EH (cell line): ENCODE data around the gene NAP1L5.

Experiments
- DNase-seq: peaks from one replicate; pipeline ENCODE4 v3.0.0-alpha.2; 2015; ENCODE audit warnings: low read depth

NAP1L5 gene

DNA sequence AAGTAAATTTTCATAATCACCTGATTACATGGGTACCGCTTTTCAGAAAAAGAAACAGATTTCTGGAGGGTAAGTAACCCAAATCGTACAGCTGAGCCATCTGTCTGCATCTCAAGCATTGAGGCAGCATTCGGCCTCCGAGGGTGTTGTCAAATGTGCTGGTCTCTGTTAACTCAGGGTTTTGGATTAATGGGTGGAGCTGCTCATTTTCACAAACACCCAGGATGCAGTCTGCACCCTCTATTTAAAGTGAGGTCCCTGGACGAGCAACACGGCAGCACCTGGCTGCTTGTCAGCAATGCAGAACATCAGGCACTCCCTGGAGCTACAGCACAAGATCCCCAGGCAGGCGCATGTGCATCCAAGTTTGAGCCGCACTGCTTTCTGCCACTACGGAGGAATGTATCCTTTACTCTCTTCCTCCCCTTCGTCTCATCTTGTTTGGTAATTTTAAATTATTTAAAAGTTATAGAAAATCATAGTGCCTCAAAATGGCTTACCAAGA, 24.7 kb upstream of the NAP1L5 start:
- no peak for DNase-seq

DNA sequence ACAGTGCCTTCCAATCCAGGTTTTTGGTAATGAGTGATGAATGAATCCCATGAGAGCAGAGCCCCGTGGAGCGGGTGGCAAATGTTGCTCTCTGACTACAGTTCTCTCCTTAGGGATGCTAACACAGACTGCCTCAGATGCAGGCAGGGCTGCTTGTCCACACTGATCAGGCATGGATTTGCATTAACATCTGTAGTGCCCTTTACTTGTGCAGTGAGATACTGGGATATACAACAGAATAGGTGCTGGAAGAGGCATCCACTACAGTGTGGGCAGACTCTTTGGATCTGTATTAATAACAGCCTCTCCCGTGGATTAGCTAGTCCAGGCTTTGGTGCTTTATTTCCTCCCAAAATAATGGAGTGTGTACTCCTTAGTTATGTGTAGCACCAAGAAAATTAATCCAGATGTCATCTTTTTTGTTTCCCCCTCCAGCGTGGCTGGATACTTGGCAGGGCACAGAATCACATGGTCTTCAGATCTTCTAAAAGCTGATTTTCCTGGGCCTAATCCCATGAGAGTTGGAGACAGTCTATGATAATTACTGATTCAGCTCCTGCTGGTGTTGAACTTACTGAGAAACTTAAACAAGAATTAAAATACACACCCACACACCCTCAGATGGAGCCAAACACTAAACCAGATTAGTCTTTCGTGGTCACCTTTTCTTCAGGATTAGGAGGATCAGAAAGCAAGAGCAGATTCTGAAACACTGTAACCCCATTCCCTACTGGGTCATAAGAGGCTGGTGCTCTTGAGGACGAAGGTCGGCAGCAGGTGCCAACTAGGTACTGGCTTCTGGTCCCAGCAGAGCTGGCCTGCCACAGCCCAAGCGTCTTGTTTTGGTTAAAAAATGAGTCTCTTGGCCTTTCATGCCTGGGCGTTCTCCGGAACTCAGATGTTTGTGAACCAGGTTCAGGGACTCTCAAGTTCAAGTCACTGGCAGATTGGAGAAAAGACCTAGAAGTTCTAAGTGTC, 23.1 kb upstream of the NAP1L5 start:
- no peak for DNase-seq

DNA sequence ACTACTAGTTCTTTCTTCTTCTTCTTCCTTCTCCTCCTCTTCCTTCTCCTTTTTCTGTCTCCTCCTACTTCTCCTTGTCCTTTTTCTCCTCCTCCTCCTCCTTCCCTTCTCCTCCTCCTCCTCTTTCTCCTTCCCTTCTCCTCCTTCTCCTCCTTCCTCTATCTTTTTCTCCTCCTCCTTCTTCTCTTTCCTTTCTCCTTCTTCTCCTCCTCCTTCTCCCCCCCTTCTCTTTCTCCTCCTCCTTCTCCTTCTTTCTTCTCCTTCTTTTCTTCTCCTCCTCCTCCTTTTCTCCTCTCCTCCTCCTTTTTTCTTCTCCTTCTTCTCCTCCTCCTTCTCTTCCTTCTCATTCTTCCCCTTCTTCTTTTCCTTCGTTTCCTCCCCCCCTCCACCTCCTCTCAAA, 21.8 kb upstream of the NAP1L5 start:
- no peak for DNase-seq

DNA sequence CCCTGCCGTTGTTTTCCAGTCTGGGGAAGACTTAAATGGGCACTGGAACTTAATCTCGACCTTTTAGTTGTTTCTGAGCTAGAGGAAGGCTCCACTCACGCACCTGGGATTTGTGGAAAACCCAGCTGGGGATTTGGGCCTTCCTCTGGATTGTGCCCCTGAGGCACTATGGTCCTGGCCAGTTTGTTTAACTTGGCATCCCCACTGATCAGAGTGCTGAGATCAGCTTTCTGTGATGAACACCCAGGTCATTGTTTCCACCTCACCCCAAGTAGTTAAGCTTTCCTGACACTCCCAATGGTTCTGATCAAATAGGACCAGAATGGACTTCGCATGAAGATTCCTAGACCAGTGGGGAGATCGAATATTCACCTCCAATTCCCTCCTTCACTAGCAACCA, 20.5 kb upstream of the NAP1L5 start:
- DNase-seq: no peak

DNA sequence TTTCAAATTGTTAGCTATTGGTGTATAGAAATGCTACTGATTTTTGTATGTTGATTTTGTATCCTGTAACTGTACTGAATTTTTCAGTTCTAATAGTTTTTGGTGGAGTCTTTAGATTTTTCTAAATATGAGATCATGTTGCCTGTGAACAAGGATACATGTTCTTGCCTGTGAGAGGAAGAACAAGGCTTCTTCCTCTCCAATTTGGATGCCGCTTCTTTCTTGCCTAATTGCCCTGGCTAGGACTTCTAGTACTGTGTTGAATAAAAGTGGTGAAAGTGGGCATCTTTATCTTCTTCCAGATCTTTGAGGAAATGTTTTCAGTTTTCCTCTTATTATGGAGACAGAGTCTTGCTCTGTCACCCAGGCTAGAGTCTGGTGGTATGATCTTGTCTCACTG, 16.2 kb upstream of the NAP1L5 start:
- DNase-seq: no peak

DNA sequence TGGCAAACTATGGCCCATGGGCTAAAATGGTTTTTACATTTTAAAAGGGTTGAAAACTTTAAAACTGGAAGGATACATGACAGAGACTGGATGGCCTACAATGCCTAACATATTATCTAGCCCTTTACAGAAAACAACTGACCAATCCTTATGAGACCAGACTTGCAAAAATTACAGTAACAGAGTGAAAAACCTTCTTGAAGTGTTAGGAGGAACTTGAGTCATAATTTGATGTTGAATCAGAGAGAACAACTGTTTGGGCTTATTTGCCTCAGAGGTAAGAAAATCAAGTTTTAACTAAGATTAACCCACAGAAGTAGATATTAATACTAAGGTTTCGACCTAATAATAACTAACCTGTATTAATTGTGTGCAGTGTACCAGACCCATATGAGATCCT, 12.4 kb upstream of the NAP1L5 start:
- DNase-seq: no peak

DNA sequence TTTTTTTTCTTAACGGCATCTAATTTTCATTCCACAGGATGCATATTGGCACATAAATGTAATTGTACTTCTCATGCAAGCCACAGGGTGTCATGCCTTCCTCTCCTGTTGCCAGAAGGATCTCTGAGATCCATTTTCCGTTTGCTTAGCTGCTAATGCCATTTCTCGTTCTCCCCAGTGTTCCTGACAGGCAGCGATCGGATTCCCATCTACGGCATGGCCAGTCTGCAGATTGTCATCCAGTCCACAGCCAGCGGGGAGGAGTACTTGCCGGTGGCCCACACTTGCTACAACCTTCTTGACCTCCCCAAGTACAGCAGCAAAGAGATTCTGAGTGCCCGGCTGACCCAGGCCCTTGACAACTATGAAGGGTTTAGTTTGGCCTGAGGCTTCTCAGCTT, 8.9 kb upstream of the NAP1L5 start:
- peak; percentile 74 for DNase-seq

DNA sequence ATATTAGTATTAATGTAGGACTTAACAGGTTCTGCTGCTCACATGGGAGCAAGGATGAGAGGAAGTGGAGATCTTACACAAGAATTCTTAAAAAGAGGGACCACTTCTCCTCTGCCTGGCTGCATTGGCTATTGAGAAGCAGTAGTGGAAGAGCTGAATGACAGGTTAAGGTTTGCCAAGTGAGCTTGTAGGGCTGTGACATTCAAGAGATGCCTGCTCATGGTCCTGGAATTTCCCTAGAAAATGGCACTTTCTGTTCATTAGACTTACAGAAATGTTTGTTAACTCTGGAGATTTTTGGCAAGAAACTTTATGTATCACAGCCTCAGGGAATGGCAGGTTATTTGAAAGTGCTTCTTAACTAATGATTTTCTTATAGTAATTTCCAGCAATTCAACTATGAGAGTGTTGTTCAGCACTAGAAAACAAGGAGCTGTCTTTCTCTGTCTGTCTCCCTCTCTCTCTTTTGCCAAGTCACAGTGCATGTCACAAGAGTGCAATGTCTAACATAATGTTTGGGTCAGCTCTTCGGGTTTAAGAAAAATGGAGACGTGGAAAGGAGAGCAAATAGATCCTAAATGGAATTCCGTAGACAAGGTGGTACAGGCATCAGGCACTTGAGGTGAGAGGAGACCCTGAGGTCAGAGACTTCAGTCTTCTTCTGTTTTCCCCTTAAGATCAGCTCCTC, 8.3 kb upstream of the NAP1L5 start:
- DNase-seq: peak; percentile 84

DNA sequence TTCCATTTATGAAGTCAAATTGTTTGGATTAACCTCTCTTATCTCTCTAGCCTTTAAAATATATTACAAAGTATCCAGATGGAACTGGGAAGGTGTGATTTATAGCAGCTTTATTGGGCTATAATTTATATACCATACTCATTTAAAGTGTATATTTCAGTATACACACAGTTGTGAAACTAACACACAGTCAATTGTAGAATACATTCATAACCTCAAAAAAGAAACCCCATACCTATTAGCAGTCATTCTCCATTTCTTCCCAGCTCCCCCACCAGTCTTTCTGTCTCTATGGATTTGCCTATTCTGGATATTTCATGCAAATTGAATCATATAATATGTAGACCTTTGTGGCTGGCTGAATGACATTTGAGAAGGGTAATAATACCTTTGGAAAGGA, 7.6 kb upstream of the NAP1L5 start:
- no peak for DNase-seq

DNA sequence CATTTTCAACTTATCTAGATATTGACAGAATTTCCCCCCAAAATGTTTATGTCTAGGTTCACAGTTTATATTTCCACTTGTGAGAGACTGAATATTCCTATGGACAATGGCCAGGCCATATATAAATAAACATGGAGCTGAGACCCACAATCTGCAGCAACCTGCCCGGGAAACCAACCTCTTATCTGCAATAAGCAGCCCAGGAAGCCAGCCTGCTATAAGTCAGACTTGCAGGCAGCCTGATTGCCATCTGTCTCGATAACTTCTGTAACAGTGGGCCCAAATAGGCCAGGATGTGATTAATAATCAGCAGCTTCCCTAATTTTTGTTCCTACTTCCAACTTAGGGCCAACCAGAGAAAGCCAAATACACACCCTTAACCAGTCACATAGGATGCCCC, 5.2 kb upstream of the NAP1L5 start:
- no peak for DNase-seq

DNA sequence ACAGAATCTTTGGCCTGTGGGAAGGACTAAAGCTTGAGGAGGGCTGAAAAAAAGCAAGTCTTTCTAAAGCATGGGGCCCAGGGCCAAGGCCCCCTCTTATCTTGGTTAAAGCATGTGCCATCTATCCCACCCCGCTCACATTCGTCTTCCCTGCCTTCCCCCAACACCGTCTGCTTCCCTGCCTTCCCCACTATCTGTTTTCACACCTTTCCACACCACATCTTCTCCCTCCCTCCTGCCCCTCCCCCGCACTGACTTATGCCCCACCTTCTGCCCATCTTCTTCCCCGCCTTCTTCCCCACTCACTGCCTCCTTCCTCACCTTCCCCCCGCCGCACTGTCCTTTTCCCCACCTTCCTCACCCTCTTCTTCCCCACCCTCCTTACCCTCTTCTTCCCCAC, 890 bp upstream of the NAP1L5 start:
- DNase-seq: no peak

DNA sequence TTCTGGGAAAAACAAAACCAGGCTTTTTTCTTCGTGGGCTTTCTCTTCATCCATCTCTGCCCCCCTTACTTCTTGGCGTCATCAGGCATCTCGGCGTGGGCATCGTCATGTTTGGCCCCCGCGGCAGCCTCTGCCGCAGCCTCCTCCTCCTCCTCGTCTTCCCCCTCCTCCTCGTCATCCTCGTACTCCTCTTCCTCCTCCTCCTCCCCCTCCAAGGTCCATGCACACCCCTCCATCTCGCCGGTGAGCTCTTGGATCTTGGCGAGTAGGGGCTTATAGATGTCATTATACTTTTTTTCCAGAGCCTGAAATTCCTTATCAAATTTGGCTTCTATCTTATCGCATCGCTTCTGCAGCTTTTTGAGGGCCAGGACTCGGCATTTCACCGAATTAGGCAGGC, 488 bp downstream of the NAP1L5 start:
- peak; percentile 45 for DNase-seq

DNA sequence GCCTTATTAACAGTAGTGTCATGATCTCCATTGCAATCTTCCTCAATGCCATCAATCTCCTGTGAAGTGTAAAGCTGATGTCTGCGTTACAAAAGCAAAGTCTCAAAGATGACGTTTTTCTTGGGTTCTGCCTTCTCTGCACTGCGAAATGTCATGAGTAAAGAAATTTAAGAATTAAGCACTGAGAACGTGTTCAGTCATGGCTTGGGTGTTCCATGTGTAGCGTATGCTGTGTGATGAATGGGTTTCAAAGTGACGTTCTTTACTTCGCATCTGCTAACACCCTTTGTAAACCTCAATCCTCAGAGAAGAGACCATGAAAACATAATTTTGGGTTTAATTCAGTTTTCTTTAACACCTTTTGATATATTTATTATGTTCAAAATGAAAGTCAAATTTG, 999 bp downstream of the NAP1L5 start:
- DNase-seq: no peak

DNA sequence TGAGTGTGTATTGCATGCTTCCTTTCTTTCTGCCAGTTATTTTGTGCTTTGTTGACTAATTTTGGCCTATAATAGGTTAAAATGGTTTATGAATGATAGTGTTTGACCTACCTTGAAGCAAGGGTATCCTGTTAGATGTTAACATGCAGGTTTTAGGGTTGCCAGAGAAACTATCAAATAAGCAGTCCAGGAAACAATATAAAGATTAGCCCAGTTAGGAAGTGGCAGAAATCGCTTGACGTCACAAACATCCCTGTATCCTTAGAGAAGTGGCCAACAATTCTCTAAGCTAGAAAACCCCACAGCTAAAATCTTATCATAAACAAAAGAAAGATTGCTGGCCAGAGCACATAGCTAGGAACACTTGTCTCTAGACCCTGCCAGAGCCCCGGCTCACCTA, 3.8 kb downstream of the NAP1L5 start:
- DNase-seq: no peak

DNA sequence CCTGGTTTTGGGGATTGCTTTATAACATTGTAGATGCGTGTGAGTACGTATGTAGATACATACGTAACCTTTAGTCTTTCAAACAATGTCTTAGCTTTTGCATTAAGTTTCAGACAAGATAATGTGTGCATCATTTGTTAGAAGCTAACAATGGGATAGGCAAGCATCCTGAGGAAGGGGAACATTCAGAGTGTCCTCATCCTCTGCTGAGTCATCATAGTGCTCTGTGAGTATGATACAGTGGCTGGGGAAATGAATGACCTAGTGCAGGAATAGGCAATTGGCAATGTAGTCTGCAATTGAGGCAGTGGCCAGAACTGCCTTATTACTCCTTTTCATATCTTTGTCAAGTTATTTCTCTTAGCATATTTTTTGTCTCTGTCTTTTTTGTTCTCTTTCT, 7.3 kb downstream of the NAP1L5 start:
- DNase-seq: peak; percentile 61

DNA sequence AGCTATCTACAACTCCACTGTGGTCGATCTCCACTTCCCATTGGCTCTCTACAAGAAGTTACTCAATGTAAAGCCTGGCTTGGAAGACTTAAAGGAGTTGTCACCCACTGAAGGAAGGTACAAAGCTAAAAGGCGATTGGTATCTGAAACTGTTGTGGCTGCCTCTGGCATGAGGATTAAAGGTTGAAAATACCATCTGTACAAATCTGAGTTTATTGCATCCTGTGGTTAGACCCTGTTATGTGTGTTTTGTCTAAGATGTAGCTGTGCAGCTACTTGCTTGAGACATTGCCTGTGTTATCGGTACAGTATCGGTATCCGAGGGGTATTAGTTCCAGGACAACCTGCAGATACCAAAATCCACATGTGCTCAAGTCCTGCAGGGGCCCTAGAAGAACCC, 16.4 kb downstream of the NAP1L5 start:
- no peak for DNase-seq

DNA sequence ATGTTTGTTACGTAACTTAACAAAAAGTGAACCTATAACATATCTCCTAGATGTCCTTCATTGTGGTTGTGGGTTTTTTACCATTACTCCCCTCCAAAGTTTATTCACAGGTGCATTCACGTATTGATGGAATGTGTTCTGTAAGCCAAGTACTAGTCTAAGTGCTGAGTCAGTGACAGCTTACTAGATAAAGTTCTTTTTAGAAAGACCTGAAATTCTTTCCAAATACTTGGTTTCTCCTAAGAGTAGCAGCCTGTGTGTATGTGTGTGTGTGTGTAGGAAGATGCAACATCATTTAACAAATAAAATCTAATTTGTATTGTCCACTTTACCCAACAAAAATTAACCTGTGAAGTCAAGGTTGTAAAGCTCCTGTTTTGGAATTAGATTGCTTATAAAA, 22.1 kb downstream of the NAP1L5 start:
- DNase-seq: no peak

DNA sequence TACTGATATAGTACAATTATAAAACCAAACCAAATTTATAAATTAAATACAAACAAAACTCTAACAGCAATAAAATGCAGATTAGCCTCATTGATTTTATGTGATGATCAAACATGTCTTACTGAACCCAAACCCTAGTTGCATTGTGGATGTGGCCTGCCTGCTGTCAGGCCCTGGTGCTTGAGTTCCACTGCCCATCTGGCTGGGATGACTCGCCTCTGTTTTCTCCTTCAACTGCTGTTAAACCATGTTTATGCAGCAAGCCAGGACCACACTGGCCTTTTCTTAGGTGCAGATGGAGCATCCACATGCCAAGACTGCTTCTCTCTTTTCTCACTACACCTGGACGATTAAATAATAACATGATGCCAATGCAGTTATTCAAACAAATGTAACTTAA, 22.6 kb downstream of the NAP1L5 start:
- peak; percentile 63 for DNase-seq

DNA sequence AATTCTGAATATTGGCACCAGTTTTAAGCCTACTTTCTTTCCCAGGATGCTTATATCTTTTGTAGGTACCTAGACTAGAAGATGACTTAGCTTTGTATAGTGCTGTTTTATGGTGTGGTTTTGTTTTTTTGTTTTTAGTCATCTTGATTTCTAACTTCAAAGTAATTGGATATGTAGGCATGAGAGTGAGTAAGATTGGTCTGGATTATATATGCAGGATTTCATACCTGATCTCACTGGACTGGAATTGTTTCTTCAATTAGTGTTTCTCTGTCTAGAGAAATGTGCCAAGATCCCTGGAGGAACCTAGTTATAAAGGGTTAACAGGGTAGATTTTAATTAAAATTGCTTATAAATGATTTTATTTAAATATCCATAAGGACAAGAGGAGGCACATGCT, 23.1 kb downstream of the NAP1L5 start:
- DNase-seq: peak; percentile 35

DNA sequence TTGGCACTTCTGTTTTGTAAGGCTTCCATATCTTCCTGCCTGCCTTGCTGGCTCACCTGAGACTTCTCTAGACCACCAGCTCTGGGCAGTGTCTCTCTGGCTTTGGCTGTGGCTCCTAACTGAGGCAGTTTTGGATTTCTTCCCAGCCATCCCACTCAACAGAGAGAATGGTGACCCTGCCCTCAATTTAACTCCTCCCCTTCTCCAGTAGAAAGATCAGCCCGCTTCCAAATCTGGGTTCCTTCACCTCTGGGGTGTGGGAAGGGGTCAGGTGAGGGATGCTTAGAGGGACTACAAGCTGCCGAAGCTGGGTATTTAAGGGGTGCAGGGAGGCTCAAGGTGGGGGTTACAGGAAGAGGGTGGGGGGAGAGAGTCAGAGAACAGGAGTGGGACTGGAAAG, 23.7 kb downstream of the NAP1L5 start:
- no peak for DNase-seq

DNA sequence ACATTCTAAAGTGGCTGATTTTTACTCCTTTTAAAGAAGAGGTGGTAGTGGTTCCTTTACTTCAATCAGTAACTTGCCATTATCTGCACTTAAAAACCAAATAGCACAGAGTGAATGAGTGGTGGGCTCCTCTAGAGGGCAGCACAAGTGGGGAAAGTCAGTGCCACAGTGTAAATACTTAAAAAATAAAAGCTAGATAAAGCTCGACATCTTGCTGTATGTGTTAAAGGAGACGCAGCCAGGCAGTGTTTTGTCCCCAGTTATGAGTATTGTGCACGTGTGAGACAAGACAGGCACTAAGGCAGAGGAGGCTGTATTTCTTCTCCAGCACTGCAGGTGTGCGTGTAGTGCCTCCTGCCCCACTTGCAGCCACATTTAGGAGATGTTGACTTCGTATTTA, 24.6 kb downstream of the NAP1L5 start:
- DNase-seq: peak; percentile 39

DNA sequence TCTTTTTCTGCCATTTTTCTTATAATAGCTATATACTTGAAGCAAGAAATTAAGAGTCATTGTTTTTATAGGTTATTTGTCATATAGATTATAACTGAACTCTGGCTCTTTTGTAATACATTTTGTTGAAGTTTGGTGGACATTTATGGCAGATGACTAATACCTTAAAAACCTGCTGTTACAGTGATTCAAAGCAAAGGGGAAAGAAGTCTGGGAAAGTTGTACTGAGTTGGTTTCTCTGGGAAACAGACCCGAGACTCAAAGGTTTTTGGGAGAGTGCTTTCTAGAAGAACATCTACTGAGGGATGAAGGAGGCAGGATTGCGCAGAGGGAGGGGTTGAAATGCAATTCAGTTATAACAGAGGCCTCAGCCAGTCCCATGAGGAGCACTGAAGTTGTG, 35.9 kb downstream of the NAP1L5 start:
- peak; percentile 90 for DNase-seq
